ENCODE data around the gene POC1A.

Gene POC1A

DNA sequence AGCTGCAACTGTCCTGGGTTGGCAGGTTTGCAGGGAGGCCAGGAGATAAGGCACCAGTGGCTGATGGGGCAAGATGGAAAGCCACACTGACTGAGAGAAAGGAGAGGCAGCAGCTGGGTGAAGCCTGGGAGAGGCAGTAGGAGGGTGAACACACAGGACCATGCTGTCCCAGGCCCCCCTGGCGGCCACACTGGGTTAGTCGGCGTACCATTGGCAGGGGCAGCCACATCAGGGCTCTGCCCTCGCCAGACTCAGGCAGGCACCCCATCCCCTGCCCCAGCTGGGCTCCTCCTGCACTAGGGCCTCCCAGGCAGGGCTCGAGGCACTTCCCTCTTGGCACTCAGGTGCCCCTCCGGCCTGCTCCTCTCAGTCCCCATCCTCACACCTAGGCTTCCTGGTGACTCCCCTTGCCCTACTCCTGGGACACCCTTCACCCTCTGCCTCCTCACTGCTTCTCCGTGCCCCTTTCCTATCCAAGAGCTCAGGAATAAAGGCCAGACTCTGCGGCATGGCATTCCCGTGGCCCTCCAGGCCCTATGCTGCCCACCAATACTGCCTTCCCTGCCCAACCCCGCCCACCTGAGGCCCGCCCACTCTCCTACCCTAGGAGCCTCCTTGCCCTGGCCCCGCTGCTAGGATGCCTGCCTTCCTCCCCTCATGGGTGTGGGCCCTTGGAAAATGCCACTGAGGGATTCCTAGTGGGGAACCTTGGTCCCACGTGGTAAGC lies 69.1 kb downstream of the POC1A start:
- ChIA-PET POLR2A (ENCODE audit: low non-redundant PET) (no interaction called here), CTCF (interaction anchor here (0.6 kb wide), 2 partner anchors 16 to 33 kb away, joined by 3 read pairs; no protein-coding TSS in a partner anchor)
- no peak overlapping the region for H3K27ac ChIP-seq
- TF ChIP-seq, protein P1, sequence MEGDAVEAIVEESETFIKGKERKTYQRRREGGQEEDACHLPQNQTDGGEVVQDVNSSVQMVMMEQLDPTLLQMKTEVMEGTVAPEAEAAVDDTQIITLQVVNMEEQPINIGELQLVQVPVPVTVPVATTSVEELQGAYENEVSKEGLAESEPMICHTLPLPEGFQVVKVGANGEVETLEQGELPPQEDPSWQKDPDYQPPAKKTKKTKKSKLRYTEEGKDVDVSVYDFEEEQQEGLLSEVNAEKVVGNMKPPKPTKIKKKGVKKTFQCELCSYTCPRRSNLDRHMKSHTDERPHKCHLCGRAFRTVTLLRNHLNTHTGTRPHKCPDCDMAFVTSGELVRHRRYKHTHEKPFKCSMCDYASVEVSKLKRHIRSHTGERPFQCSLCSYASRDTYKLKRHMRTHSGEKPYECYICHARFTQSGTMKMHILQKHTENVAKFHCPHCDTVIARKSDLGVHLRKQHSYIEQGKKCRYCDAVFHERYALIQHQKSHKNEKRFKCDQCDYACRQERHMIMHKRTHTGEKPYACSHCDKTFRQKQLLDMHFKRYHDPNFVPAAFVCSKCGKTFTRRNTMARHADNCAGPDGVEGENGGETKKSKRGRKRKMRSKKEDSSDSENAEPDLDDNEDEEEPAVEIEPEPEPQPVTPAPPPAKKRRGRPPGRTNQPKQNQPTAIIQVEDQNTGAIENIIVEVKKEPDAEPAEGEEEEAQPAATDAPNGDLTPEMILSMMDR (conservative IDR thresholded peaks at IDR 0.05; ENCODE audit: low read depth) = no peak
- DNase-seq (ENCODE audit: low spot score) = no peak

DNA sequence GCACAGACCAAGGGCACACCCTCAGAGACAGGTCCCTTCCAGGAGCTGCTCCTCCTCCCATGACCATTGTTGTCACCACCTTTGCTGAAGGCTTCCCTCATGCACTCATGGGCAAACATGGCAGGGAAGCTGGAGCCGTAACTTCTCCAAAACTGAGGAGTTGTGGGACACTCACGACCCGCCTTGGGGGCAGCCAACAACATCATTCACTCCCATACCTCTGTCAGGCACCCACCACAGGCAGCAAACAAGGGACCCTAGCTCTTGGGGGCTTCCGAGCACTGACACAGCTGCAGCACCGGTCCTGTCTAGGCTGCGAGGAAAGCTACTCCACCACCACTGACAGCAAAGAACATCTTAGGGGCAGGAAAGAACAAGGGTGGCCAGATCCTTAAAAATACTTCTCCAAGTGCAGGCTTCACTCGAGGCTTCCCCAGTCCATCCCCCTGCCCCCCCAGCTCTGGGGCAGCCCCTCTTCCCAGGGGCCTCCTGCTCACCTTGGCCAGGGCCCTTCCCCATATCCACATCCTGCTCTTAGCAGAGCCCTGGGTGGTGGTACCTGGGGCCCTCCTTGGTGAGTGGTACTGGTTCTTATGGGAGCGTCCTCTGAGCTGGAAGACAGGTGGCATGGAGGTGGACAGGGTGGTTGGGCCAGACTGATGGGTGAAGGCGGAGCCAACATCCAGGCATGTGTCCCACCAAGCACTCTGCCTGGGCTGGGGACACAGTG lies 69.8 kb downstream of the POC1A start:
- ChIA-PET CTCF (no interaction called here), POLR2A (ENCODE audit: low non-redundant PET) (no interaction called here)
- no peak for DNase-seq (ENCODE audit: low spot score)
- peak overlapping the region; percentile 12 for H3K27ac ChIP-seq
- TF ChIP-seq, protein P1 (conservative IDR thresholded peaks at IDR 0.05; ENCODE audit: low read depth) = no peak

DNA sequence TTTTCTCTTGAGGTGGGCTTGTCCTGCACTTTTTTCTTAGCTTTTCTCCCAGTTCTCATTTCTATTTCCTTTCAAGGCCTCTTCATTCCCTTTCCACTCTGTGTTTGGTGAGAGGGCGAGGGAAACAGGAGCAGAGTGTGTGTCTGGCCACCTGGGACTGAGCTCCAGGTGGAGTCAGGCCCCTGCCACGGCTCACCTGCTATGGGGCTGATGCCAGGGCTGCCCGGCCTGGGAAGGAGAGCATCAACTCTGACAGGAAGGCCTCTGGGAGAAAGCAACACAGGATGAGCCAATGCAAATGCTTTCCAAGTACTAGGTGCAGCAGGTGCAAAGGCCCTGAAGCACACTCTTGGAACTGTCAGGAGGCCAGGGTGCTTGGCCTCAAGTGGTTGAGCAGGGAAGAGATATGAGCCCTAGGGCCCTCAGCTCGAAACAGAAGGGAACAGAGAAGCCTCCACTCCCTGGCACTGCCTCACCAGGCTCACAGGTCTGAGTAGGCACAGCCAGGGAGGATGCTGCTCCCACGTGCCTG lies 70.6 kb downstream of the POC1A start:
- TF ChIP-seq, protein P1 (conservative IDR thresholded peaks at IDR 0.05; ENCODE audit: low read depth) = no peak
- peak overlapping the region; percentile 12 for H3K27ac ChIP-seq
- CTCF ChIA-PET = no interaction called here
- no peak for DNase-seq (ENCODE audit: low spot score)
- POLR2A ChIA-PET (ENCODE audit: low non-redundant PET) = no interaction called here

DNA sequence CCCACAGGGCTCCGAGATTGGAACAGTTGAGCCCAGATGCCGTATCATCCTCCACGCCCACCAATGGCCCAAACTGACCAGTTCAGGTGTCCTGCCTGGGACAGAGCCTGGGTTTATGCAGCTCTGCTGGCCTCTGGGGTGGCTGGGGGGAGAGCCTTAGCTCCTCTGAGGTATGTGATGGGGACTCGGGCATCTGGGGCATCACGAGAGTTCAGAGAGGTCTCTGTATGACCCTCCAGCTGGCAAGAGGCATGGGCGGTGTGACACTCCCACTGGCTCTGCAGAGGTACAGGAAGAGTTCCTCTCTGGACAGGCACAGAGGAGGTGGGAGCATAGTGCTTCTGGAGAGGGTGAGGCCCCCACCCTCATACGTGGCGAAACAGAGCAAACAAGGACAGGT lies 71.3 kb downstream of the POC1A start:
- no peak for DNase-seq (ENCODE audit: low spot score)
- TF ChIP-seq, protein P1 (conservative IDR thresholded peaks at IDR 0.05; ENCODE audit: low read depth) = no peak
- ChIA-PET POLR2A (ENCODE audit: low non-redundant PET) (no interaction called here), CTCF (no interaction called here)
- peak overlapping the region; percentile 12; the same call in 1 of the 2 replicates for H3K27ac ChIP-seq

DNA sequence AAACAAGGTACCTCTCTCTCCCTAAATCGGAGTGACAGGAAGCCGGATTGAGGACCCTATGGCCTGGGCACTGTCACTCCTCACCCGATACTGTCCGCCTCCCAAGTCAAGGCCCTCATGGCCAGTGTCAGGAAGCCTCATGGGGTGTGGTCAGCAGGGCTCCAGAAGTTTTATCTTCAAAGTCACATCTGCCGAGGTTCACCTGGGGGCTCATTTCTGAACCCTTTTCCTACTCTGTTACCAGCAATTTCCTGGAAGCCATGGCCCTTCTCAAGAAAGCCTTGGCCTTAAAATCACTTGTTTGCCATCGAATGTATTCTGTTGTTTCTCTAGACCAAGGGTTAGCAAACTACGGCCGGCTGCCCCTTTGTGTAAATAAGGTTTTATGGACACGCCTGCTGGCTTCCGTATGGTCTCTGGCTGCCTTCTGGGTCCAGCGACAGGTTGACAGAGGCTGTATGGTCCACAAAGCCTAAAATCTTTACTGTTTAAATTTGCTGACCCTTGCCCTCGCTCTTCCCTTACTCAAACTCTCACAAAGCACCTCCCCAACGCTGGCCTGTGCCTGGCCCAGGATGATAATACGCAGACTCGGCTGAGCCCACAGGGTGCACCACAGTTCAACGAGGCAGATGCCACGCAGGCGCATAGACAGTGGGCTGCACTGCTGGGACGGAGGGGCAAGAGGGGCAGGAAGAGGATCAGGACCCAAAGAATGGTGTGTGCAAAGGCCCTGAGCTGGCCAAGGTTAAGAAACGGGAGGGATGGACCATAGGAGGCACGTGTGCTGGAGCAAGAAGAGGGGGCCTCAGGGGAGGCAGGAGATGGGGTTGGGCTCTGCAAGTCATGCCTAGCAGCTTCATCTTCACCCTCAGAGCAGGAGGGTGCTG lies 73.1 kb downstream of the POC1A start:
- TF ChIP-seq, protein P1 (conservative IDR thresholded peaks at IDR 0.05; ENCODE audit: low read depth) = no peak
- POLR2A ChIA-PET (ENCODE audit: low non-redundant PET) = no interaction called here
- CTCF ChIA-PET = no interaction called here

DNA sequence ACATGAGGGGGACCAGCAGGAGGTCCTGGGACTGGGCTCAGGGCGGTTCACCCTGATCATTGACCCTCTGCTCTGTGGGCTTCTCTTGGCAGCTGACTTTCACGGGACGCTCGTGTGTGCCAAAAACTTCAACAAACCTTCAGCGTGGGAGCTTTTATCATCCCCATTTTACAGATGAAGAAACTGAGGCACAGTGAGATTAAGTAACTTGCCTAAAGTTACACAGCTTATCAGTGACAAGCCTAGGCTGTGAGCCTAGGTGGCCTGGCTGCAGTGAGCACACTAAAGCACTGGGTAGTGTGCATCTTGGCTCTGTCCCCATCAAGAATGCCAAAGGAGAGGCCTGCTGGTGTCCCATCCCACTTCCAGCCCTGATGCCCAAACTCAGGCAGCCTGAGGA lies 74.3 kb downstream of the POC1A start:
- POLR2A ChIA-PET (ENCODE audit: low non-redundant PET) = no interaction called here
- CTCF ChIA-PET = no interaction called here
- TF ChIP-seq, protein P1 (conservative IDR thresholded peaks at IDR 0.05; ENCODE audit: low read depth) = no peak
- peak overlapping the region; percentile 19; the same call in 1 of the 2 replicates for H3K27ac ChIP-seq
- no peak for DNase-seq (ENCODE audit: low spot score)

More for the DNA sequence above, 73.1 kb downstream of the POC1A start:
- peak overlapping the region; percentile 7; the same call in 1 of the 2 replicates for H3K27ac ChIP-seq
- no peak for DNase-seq (ENCODE audit: low spot score)
